GM18498 (cell line): ENCODE results near the gene LEMD1.

ENCODE experiments used
- ATAC-seq: cut with Tn5 transposase; IDR thresholded peaks from one replicate; pipeline ENCODE4 v1.9.1; 2021; ENCODE audit warnings: mild to moderate bottlenecking, moderate library complexity; ENCODE audit not compliant: unreplicated experiment

Gene LEMD1

GRCh38 chr1:205356440-205357139 lies 65.3 kb downstream of the LEMD1 start, which contains the start of gene KLHDC8A:
Gene KLHDC8A (minus strand): TSS chr1:205356922. CDS start chr1:205343604, 13,318 bp downstream.
- no peak for ATAC-seq

GRCh38 chr1:205355075-205355453 lies 66.8 kb downstream of the LEMD1 start:
- ATAC-seq, result no peak

GRCh38 chr1:205354259-205355074 lies 67.4 kb downstream of the LEMD1 start:
- ATAC-seq, result no peak

- ATAC-seq, result no peak
Observed at GRCh38 chr1:205353612-205354011, 68.2 kb downstream of the LEMD1 start.

DNA sequence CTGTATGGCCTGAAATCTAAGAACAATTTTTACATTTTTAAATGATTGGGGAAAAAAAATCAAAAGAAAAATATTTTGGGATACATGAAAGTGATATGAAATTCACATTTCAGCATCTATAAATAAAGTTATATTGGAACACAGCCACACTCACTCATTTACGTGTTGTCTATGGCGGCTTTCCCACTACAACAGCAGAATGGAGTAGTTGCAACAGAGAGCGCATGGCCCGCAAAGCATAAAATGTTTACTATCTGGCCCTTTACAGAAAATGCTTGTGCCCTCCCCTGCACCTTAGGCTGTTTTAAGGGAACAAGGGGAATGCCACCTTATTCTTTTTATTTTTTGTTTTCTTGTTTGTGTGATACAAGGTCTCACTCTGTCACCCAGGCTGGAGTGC lies 68.7 kb downstream of the LEMD1 start:
- no peak for ATAC-seq

DNA sequence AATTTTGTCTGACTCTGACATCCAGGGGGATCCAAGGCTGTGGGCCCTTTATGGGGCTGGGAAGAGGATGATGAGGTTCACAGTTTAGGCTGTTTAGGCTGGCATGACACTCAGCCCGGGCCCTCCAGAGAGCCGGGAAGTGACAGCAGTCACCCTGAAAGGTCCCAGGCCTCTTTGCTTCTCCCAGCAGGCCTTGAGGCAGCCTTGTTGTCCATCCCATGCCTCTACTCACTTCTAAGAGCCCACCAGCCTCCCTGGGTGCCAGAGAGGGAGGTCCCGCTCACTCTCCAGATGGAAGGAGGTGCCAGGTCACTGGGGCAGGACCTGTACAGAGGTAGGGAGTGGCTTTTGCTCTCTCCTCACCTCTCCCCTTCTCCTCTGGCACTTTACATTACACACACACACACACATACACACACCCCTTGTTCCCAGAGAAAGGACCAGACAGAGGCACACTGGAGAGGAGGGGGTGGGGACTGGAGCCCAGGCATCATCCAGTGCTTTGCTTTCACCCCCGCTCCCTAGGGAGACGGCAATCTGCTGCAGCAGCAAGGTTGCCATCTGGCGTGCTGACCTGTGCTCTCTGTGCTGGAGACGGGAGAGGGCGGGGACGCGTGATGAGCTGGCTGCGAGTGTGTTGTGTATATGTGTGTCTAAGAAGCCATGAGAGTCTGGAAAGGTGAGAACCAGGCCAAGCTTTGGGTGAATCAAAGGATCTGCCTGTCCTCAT lies 69.7 kb downstream of the LEMD1 start:
- no peak for ATAC-seq

DNA sequence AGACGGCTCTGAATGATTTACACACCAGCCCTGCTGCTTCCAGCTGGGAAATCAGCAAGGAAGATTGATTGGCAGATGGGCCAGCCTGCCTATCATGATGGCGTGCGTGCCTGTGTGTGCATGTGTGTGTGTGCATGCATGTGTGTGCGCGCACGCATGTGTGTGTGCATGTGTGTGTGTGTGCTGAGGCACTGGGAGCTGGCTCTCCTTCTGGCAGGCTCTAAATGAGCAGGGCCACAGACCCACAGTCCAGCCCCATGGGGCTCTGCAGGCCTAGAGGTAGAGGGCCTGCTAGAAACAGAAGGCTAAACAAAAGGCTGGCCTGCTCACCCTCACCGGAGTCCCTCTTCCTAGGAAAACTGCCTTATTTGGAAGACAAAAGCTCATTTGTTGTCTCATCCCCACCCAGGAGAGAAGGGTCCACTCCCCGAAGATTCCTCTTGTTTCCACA lies 71.1 kb downstream of the LEMD1 start:
- ATAC-seq, result no peak

DNA sequence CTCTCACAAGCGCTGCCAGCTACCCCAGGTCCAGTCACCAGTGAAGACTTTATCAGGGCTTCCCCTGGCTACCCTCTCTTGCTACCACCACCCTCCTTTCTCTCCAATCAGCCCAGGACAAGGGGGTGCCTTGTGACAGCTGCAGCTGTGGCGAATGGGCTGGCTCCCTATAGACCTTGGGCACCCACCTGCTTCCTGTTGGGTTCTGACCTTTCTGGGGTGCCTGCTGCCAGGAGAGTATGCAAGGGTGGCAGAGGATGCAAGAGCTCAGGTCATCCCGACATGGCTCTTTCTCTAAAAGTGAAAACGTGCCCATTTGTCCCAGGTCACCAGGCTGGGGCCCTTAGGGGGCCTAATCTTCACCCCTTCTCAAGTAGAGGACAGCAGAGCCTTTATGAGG lies 71.7 kb downstream of the LEMD1 start:
- ATAC-seq, result no peak

DNA sequence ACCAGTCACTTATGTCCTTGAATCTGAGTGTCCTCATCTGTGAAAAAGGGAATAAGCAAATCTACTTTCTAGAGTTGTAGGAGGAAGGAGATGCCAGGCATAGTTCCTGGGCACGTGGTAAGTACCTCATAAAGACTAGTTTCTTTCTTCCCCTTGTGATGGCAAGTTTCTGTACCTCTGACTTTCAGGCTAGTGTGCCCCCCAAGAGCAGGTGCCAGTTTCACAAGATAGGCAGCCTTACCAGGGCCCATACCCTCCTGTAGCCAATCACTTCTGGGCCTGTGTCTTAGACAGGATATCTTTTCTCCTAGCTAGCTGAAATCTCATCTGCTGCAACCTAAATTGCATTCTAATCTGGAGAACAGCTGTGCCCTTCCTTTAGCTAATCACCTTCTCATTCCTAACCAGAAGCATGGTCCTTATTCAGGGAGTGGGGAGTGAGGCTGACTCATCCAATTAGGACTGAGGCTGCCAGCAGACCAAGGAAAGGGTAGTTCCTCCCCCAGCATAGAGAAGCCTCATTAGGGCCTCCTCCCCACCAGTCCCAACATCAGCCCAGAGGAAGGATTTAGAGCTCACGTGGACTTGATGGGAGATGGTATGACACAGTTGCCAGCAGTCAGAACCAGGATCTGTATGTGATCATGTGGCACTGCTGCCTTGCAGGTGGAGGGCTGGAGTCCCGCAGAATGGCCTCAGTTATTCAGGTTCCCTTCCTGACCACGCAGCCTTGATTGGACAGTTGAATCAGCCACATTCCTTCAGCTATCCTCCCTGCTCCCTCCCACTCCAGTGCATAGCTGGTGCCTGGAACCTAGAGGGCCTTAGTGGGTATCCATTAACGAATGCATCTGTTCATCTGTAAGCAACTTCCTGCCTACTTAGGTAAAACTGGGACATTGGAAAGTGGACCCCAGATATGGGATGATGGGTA lies 73.0 kb downstream of the LEMD1 start:
- ATAC-seq, result no peak

- no peak for ATAC-seq
Observed at GRCh38 chr1:205346956-205347574, 74.8 kb downstream of the LEMD1 start.

DNA sequence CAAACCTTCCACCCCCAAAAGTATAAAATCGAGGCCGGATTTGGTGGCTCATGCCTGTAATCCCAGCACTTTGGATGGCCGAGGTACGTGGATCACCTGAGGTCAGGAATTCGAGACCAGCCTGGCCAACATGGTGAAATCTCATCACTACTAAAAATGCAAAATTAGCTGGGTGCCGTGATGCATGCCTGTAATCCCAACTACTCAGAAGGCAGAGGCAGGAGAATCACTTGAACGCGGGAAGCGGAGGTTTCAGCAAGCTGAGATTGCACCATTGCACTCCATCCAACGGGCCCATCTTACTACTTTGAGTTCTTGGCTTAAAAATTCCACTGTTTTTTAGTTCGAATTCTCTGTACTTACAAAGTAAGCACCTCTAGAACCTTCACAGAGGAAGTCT lies 76.1 kb downstream of the LEMD1 start:
- no peak for ATAC-seq

DNA sequence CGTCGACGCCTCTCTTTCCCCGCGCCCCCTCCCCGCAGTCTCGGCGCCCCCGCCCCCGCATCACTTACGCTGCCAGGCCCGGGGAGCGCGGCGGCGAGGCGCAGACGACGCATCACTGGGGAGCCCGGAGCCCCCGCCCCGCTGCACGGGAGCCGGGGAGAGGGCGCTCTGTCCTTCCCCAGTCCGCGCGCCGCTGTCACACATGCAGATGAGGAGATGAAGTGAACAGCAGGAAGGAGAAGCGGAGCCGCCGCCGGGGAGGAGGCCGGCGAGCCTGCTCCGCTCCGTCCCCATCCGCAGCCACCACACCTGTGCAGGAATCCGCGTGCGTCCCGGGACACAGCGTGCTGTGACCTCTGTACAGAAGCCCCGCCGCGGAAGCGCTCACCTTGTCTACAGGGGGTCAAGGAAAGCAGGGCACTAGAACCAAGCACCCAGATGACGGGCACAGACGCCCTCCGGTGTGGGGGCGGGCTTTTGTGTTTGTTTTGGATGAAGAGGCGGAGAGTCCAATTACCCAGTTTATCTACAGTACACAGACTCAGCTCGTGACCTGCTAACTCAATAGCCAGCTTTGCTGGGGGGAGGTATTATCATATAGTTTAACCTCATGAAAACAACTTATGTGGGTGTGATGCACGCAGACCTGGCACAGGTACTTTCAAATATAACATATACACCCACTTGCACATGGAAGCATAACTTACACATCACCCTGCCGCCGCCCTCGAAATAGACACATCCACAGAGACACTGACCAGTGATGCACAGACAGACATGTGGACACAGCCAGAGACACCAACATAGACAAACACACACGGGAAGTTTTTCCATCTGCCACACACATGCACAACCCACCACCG lies 77.6 kb downstream of the LEMD1 start:
- no peak for ATAC-seq

DNA sequence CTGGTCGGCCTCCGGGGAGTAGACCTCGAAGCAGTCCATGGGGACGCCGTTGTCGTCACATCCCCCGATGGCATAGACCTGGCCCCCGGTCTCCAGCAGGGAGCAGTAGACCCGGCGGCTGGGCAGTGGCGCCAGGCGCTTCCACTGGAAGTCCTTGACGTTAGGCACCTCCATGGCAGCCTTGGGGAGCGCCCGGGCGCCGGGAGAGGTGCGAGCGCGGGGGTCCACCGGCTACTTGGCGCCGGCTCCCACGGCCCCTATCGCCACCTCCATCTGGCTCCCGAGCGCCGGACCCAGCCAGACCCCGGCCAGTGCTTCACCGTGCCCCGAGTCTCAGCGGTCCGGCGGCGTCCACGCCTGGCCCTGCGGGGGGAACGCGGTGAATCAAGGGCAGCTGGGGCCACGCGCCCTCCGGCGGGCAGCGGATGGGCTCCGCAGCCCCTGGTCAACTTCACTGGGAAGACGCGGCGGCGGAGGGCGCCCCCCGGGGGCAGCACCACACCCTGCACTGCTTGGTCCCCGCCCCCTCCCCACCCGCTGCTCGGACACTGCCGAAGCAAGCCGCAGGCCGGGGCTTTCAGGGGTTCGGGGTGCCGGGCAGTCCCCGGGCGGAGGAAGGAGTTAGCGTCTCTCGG lies 78.3 kb downstream of the LEMD1 start:
- no peak for ATAC-seq

GRCh38 chr1:205342986-205343385 lies 78.9 kb downstream of the LEMD1 start:
- ATAC-seq, result no peak

DNA sequence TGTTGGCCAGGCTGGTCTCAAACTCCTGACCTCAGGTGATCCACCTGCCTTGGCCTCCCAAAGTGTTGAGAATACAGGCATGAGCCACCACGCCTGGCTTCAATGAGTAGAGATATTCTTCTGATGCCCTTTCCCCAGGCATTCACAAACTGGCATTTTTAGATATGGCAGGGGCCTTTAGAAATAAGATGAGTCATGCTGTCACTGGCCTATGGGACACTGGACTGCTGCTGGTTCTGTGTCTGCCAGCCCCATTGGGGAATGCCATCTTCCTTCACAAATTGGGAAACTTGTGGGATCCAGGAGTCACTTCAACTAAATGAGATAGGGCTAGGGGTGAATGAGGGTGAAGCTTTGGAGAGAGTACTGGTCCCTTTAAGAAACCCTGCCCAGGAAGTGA lies 81.2 kb downstream of the LEMD1 start:
- ATAC-seq, result no peak

DNA sequence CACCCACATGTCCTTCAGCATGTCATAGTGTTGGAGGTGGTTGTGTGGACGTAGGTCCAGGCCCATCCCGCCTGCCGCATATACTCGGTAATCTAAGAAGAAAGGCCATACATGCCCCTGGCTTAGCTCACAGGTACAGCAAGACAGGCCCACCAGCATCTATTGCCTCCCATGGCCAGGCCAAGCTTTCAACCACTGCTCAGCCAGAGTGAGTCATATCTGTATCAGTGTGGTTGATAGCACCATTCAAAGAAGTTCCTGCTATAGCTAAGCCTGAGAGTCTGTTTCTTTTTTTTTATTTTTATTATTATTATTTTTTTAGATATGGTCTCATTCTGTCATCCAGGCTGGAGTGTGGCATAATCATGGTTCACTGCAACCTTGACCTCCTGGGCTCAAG lies 82.1 kb downstream of the LEMD1 start:
- ATAC-seq, result no peak

- ATAC-seq, result no peak
Observed at GRCh38 chr1:205339197-205339702, 82.6 kb downstream of the LEMD1 start.

DNA sequence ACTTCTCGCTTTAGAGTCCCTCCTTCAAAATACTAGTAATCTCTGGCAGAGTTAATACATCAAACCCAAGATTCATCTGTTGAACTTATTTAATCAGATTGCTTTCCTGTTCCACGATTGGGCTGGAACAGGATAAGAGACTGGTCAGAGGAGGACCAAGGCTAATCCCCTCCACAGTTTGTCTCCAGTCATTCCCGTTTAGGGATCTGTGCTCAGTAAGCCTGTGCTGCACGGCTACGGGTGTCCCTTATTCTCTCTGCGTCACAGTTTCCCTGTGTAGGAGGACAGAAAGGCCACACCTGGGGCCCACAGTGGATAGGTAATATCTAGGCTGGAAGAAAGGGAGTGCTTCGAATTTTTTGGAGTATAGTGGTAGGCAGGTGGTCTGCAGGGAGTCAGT lies 83.8 kb downstream of the LEMD1 start:
- ATAC-seq, result no peak
